GM19372 (cell line): ENCODE data around the gene THUMPD2.

ENCODE experiments used
- ATAC-seq: cut with Tn5 transposase; IDR thresholded peaks from one replicate; pipeline ENCODE4 v1.9.1; 2021; ENCODE audit warnings: mild to moderate bottlenecking, low read depth, moderate library complexity; ENCODE audit not compliant: unreplicated experiment

Gene THUMPD2

GRCh38 chr2:39762448-39762847, 16.6 kb downstream of the THUMPD2 start:
- ATAC-seq: no peak

GRCh38 chr2:39757156-39757555, 21.9 kb downstream of the THUMPD2 start:
- no peak for ATAC-seq

GRCh38 chr2:39755466-39755865, 23.6 kb downstream of the THUMPD2 start:
- ATAC-seq: no peak

- ATAC-seq: no peak
Observed at GRCh38 chr2:39743269-39743776, 35.7 kb downstream of the THUMPD2 start.

GRCh38 chr2:39741871-39742270, 37.2 kb downstream of the THUMPD2 start:
- ATAC-seq: no peak

GRCh38 chr2:39739386-39739785, 39.7 kb downstream of the THUMPD2 start:
- ATAC-seq: no peak

GRCh38 chr2:39738936-39739335, 40.1 kb downstream of the THUMPD2 start:
- ATAC-seq: no peak

- ATAC-seq: no peak
Observed at GRCh38 chr2:39737661-39738060, 41.4 kb downstream of the THUMPD2 start.

GRCh38 chr2:39736640-39737039, 42.4 kb downstream of the THUMPD2 start:
- ATAC-seq: no peak

- ATAC-seq: no peak
Observed at GRCh38 chr2:39735648-39736047, 43.4 kb downstream of the THUMPD2 start.

- ATAC-seq: no peak
Observed at GRCh38 chr2:39734445-39734844, 44.6 kb downstream of the THUMPD2 start.

GRCh38 chr2:39733070-39733674, 45.9 kb downstream of the THUMPD2 start:
- no peak for ATAC-seq

- ATAC-seq: no peak
Observed at GRCh38 chr2:39732482-39732881, 46.6 kb downstream of the THUMPD2 start.

GRCh38 chr2:39731546-39731945, 47.5 kb downstream of the THUMPD2 start:
- ATAC-seq: no peak

GRCh38 chr2:39730685-39731302, 48.3 kb downstream of the THUMPD2 start:
- peak; percentile 44 for ATAC-seq

- no peak for ATAC-seq
Observed at GRCh38 chr2:39730276-39730675, 48.8 kb downstream of the THUMPD2 start.

- ATAC-seq: peak; percentile 45
Observed at GRCh38 chr2:39728941-39729351, 50.1 kb downstream of the THUMPD2 start.

- peak; percentile 43 for ATAC-seq
Observed at GRCh38 chr2:39728085-39728484, 51.0 kb downstream of the THUMPD2 start.

- no peak for ATAC-seq
Observed at GRCh38 chr2:39725401-39725800, 53.7 kb downstream of the THUMPD2 start.

- no peak for ATAC-seq
Observed at GRCh38 chr2:39724828-39725144, 54.3 kb downstream of the THUMPD2 start.

- no peak for ATAC-seq
Observed at GRCh38 chr2:39723946-39724827, 54.9 kb downstream of the THUMPD2 start.
